Measurements from ENCODE around the gene ITPRID2. TPM values are rescaled to one million over a fixed set of nuclear protein-coding genes. Genes with fewer than 3 reads are reported as not detected.

ITPRID2 gene
- total RNA-seq, 3 donors from 2014 or later, result 184 to 381 (median 299) TPM

- Histone ChIP-seq H3K4me3 (no peak overlapping the region), H3K36me3 (ENCODE audit: low read depth) (peaks cover 10% of the 10 kb centered on the region), H3K4me1 (ENCODE audit: low read depth) (peaks cover 14% of the 10 kb centered on the region), H3K9me3 (no peaks in the 10 kb centered on the region)
- no peak for TF ChIP-seq CTCF (IDR thresholded peaks at IDR 0.05)
- intact Hi-C loops (cut with DNase I, micrococcal nuclease), result loop anchor here in 1 of 2 donors (10.0 kb wide), 1 partner anchor 159 kb away; no protein-coding TSS in a partner anchor
- ATAC-seq, result no peak
- DNase-seq, result peak in 1 of 3 donors; percentile 29
These were observed 12.6 kb downstream of the ITPRID2 start for GRCh38 chr2:181904022-181904632.

GRCh38 chr2:181907057-181907456 is 15.5 kb downstream of the ITPRID2 start:
- Histone ChIP-seq H3K4me3 (no peak overlapping the region), H3K36me3 (ENCODE audit: low read depth) (peaks cover 5% of the 10 kb centered on the region), H3K4me1 (ENCODE audit: low read depth) (peaks cover 26% of the 10 kb centered on the region), H3K9me3 (no peaks in the 10 kb centered on the region)
- ATAC-seq, result no peak
- DNase-seq, result no peak
- intact Hi-C loops (cut with DNase I, micrococcal nuclease), result loop anchor here in 1 of 2 donors (10.0 kb wide), 1 partner anchor 162 kb away; no protein-coding TSS in a partner anchor
- TF ChIP-seq CTCF (IDR thresholded peaks at IDR 0.05), result no peak

- intact Hi-C loops (cut with DNase I, micrococcal nuclease), result loop anchor here in 1 of 2 donors (10.0 kb wide), 1 partner anchor 163 kb away; no protein-coding TSS in a partner anchor
- Histone ChIP-seq H3K9me3 (no peaks in the 10 kb centered on the region), H3K4me3 (no peak overlapping the region), H3K36me3 (ENCODE audit: low read depth) (no peaks in the 10 kb centered on the region), H3K4me1 (ENCODE audit: low read depth) (peaks cover 26% of the 10 kb centered on the region)
- DNase-seq (no peak), ATAC-seq (no peak)
- no peak for TF ChIP-seq CTCF (IDR thresholded peaks at IDR 0.05)
These were observed 16.1 kb downstream of the ITPRID2 start for GRCh38 chr2:181907635-181908034.

GRCh38 chr2:181910028-181910831 is 18.7 kb downstream of the ITPRID2 start:
- Histone ChIP-seq H3K4me1 (ENCODE audit: low read depth) (peaks cover 21% of the 10 kb centered on the region), H3K4me3 (no peak overlapping the region), H3K36me3 (ENCODE audit: low read depth) (no peaks in the 10 kb centered on the region), H3K9me3 (no peaks in the 10 kb centered on the region)
- no peak for TF ChIP-seq CTCF (IDR thresholded peaks at IDR 0.05)
- intact Hi-C loops (cut with DNase I, micrococcal nuclease), result no loop called here
- DNase-seq (no peak), ATAC-seq (no peak)

GRCh38 chr2:181911830-181912229 is 20.3 kb downstream of the ITPRID2 start:
- Histone ChIP-seq H3K9me3 (no peaks in the 10 kb centered on the region), H3K36me3 (ENCODE audit: low read depth) (peaks cover 6% of the 10 kb centered on the region), H3K4me3 (no peak overlapping the region), H3K4me1 (ENCODE audit: low read depth) (peaks cover 18% of the 10 kb centered on the region)
- intact Hi-C loops (cut with DNase I, micrococcal nuclease), result no loop called here
- TF ChIP-seq CTCF (IDR thresholded peaks at IDR 0.05), result no peak
- ATAC-seq (peak; percentile 80), DNase-seq (no peak)

Data from mucosa of descending colon (tissue), 3 donors.